Ovary (tissue), 9 donors: Measurements from ENCODE around the gene SPOPL. TPM values are rescaled to one million over a fixed set of nuclear protein-coding genes. Genes with fewer than 3 reads are reported as not detected.
"Not testable (repeated sequence)": the region's sequence is repeated elsewhere in the genome, so short reads cannot be mapped to it uniquely, and the experiment has no call there.

Experiments
- DNase-seq, 5 donors: peaks; one replicate each; pipeline ENCODE4 v3.0.0-alpha.2; 2019 to 2020
- H3K27ac ChIP-seq, 2 donors: fragments of 200-600 bp; one replicate each; pipeline versions ENCODE4 v1.5.1 to v1.8.0; 2019 to 2022
- H3K27me3 ChIP-seq: fragments of 200-600 bp; one replicate; pipeline ENCODE4 v1.8.0; 2022
- H3K36me3 ChIP-seq: fragments of 200-600 bp; sonication (generic); one replicate; pipeline ENCODE4 v1.5.1; 2019
- H3K4me1 ChIP-seq: one replicate; pipeline ENCODE4 v1.8.1; 2013; ENCODE audit warnings: mild to moderate bottlenecking, moderate library complexity; ENCODE audit not compliant: insufficient read depth
- H3K4me3 ChIP-seq: fragments of 200-600 bp; sonication (generic); one replicate; pipeline ENCODE4 v1.5.1; 2017
- H3K9me3 ChIP-seq, 2 donors: fragments of 200-600 bp in 1 of 2; sonication (generic) in 1 of 2; one replicate each; pipeline versions ENCODE4 v1.5.1 to v1.8.1; 2013 to 2019; ENCODE audit warnings: mild to moderate bottlenecking in 1 of 2, moderate library complexity in 1 of 2
- EP300 ChIP-seq: sonication (generic); formaldehyde crosslinking; IDR thresholded peaks from one replicate; pipeline ENCODE4 v1.6.1; 2017; ENCODE audit warnings: antibody characterized with exemption
- POLR2A ChIP-seq: fragments of 450-650 bp; IDR thresholded peaks from one replicate; pipeline ENCODE4 v1.6.1; 2017; ENCODE audit warnings: antibody characterized with exemption, mild to moderate bottlenecking, moderate library complexity
- WGBS, 3 donors: extraction: QIAGEN DNeasy Blood & Tissue Kit in 1 of 3; methylation state at CpG; one replicate each; pipeline versions ENCODE4 v1.1.5 to v1.1.7; 2013 to 2017; 5-methylcytosine and 5-hydroxymethylcytosine counted together
- intact Hi-C, 4 donors: fragments of 100-400 bp; cut with DNase I; formaldehyde crosslinking; loops; one replicate each; pipeline versions ENCODE4 v1.11.0 to v1.15.1; 2022 to 2023
- polyA plus RNA-seq, 2 donors: library from polyadenylated mRNA; stranded (reverse); fragments of 200-250 nt in 1 of 2; fragments of 350-450 nt in 1 of 2; fragmentation: Illumina TruSeq in 1 of 2; extraction: RNeasy Lipid Tissue Mini Kit (QIAGEN cat#74804) in 1 of 2; gene quantifications; one replicate each; pipeline ENCODE4 v1.2.3, GENCODE V29; 2013 to 2014
- total RNA-seq, 7 donors: library from RNA; depleted of rRNA in 2 of 7; stranded (reverse); fragments of >200 nt in 2 of 7; fragmentation: NEBNext Ultra II Directional in 3 of 7; extraction: Animal tissue kit (Norgen Biotek cat#: 25700) in 3 of 7; gene quantifications; one replicate each; pipeline versions ENCODE4 v1.1.0 to v1.2.4, GENCODE V29; 2016 to 2023
- TF ChIP-seq, protein P1 (sequence below), 3 donors: fragments of 450-650 bp in 2 of 3; fragments of 200-600 bp in 1 of 3; IDR thresholded peaks; one replicate each; pipeline versions ENCODE4 v1.5.1 to v1.8.0; 2016 to 2022; ENCODE audit warnings: antibody characterized with exemption in 3 of 3, mild to moderate bottlenecking in 1 of 3
- donor health status: DM: no; HTN: no; CAD: no; lungs with moderate emphysema.
- donor health status: DM: no; HTN: no; CAD: no.
- donor health status: Bipolar disorder and iron deficiency.
- donor health status: DM: yes; HTN: yes; CAD: no.
- donor health status: DM: no; HTN: no; CAD: no.
- donor health status: DM: yes; HTN: yes; CAD: no.

SPOPL gene
- total and polyA plus RNA-seq, 9 donors = 10.9 to 30.9 (median 23.6) TPM

DNA sequence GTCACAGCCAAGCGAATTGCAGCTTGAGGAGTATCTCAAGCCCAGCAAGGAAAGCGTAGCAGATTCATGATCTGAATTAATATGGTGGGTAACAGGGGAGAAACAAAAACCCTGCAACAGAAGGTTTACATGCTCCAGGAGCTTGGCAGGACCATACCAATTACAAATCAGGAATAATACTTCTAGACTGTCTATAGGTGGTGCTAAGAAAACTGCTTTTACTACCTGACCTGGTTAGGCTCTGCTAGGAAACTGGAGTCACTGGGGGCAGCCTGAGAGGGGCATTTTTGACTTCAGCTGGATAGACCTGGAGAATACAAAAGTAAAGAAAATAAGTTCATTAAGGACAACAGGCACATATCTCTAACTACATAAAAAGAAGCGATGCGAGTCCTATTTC, 24.6 kb upstream of the SPOPL start:
- Histone ChIP-seq H3K4me3 (no peak overlapping the region), H3K36me3 (no peaks in the 10 kb centered on the region), H3K27ac (no peak overlapping the region), H3K9me3 (no peaks in the 10 kb centered on the region), H3K4me1 (no peaks in the 10 kb centered on the region), H3K27me3 (no peaks in the 10 kb centered on the region)
- 94 to 98% (median 95%) methylated on average over 4 of the region's 4 CpGs for WGBS, 3 donors
- DNase-seq = no peak
- TF ChIP-seq, protein P1, sequence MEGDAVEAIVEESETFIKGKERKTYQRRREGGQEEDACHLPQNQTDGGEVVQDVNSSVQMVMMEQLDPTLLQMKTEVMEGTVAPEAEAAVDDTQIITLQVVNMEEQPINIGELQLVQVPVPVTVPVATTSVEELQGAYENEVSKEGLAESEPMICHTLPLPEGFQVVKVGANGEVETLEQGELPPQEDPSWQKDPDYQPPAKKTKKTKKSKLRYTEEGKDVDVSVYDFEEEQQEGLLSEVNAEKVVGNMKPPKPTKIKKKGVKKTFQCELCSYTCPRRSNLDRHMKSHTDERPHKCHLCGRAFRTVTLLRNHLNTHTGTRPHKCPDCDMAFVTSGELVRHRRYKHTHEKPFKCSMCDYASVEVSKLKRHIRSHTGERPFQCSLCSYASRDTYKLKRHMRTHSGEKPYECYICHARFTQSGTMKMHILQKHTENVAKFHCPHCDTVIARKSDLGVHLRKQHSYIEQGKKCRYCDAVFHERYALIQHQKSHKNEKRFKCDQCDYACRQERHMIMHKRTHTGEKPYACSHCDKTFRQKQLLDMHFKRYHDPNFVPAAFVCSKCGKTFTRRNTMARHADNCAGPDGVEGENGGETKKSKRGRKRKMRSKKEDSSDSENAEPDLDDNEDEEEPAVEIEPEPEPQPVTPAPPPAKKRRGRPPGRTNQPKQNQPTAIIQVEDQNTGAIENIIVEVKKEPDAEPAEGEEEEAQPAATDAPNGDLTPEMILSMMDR (IDR thresholded peaks at IDR 0.05) = no peak
- TF ChIP-seq POLR2A (no peak), EP300 (no peak)
- intact Hi-C loops = no loop called here

DNA sequence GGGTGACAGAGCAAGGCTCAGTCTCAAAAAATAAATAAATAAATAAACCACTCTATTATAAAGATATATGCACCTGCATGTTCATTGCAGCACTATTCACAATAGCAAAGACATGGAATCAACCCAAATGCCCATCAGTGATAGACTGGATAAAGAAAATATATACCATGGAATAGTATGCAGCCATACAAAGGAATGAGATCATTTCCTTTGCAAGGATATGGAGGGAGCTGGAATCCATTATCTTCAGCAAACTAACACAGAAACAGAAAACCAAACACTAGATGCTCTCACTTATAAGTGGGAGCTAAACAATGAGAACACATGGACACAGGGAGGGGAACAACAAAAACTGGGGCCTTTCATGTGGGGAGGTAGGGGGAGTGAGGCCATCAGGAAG, 18.8 kb upstream of the SPOPL start:
- H3K36me3 ChIP-seq, H3K27ac ChIP-seq, DNase-seq, H3K4me3 ChIP-seq, H3K4me1 ChIP-seq, intact Hi-C loops, H3K27me3 ChIP-seq, H3K9me3 ChIP-seq: not testable (repeated sequence)

DNA sequence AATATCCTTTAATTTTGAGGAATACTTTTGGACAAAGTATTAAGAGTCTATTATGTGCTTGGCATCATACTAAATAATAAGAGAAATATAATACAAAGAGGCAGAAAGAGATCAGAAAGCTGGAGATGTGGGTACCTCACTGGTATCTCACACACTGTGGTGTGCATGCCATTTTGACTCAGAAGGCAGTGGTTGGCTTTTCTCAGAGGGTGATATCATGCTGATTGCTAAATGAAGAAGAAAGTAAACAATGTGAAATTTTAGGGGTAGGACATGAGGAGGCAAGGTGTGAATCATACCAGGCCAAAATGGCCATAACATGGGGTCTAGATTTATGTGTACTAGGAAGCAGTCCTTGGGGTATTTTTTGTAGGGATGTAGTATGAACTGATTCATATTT, 16.6 kb upstream of the SPOPL start:
- intact Hi-C loops = no loop called here
- Histone ChIP-seq H3K27me3 (no peaks in the 10 kb centered on the region), H3K36me3 (no peaks in the 10 kb centered on the region), H3K4me1 (no peaks in the 10 kb centered on the region), H3K4me3 (no peak overlapping the region), H3K9me3 (no peaks in the 10 kb centered on the region), H3K27ac (no peak overlapping the region)
- TF ChIP-seq, protein P1 (IDR thresholded peaks at IDR 0.05) = no peak
- TF ChIP-seq POLR2A (no peak), EP300 (no peak)
- no peak for DNase-seq

DNA sequence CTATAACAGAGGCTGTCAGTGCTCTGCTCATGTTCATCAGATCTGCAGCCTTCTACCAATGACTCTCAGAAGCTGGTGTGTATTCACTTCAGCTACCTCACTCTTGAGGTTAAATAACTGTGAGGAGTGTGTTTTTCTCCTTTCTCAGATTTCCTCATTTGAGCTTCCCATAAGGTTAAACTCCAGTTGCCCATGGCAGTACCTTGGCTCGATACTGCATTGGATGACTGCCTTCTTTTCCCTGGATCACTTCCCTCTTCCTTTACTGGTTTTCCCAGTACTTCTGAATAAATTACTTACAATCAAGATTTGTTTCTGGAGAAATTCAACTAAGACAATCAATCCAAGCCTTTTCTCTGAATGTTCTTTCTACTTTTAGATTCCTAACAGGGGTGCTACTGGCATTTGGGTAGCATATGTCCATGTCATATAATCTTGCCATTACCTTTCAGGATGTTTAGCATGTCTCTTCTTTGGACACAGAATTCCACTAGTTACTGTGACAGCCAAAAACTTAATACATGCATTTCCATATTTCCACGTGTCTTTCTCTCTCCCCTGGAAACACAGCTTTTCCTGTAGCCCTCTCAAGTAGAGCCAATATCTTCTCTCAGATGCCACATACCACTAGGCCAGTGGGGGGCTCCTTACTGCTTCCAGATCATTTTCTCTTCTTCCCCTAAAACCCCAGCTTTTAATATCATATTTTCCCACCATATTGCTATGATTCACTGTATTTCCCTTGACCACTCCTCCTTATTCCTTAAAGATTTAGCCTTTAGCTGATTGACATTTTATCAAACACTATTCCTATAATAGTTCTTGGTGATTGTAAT, 15.0 kb upstream of the SPOPL start:
- TF ChIP-seq, protein P1 (IDR thresholded peaks at IDR 0.05) = no peak
- no peak for TF ChIP-seq POLR2A
- TF ChIP-seq EP300 = no peak
- Histone ChIP-seq H3K27me3 (no peaks in the 10 kb centered on the region), H3K36me3 (no peaks in the 10 kb centered on the region), H3K4me1 (no peaks in the 10 kb centered on the region), H3K27ac (no peak overlapping the region), H3K4me3 (no peak overlapping the region), H3K9me3 (no peaks in the 10 kb centered on the region)
- no peak for DNase-seq
- WGBS, 3 donors = 30 to 45% (median 41%) methylated on average over 2 of the region's 2 CpGs
- intact Hi-C loops = no loop called here

DNA sequence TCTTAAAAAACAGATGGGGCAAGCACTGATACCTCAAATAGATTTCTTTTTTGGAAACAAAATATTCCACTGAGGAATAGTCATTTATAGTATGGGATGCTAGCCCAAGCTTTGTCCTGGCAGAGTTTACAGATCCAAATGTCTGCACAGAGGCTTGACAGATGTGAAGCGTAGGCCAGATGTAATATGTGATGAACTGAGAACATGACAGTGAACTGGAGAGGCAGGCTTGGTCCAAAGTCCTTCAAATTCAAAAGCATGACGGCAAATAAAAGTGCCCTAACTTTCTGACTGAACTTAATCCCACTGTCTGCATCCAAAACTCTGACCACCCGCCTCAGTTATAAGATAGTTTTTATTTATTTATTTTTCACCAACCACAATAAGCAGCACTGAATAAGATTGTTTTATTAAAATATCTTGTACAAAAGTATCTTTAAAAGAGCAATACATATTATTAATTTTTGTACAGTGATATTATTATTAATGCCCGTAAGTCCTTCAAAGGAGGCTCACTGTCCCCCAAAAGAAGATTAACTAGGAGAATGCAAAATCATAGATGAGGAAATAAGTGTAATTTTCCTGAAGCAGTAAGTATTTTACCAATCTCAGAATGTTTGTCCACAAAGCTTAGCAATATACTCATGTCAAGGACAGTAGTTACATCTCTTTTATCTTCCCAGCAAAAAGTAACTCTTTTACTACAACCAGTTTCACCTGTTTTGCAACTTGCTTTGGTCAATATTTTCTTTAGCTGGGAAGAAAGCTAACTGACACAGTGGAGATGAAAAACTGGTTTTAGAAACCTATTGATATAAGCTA, 10.7 kb upstream of the SPOPL start:
- Histone ChIP-seq H3K4me1 (no peaks in the 10 kb centered on the region), H3K27me3 (no peaks in the 10 kb centered on the region), H3K4me3 (no peak overlapping the region), H3K27ac (no peak overlapping the region), H3K36me3 (no peaks in the 10 kb centered on the region), H3K9me3 (no peaks in the 10 kb centered on the region)
- WGBS, 3 donors = 82 to 93% (median 85%) methylated on average over 4 of the region's 4 CpGs
- intact Hi-C loops = no loop called here
- TF ChIP-seq EP300 = no peak
- TF ChIP-seq, protein P1 (IDR thresholded peaks at IDR 0.05) = no peak
- no peak for TF ChIP-seq POLR2A
- no peak for DNase-seq
